Suprapubic skin (tissue), 4 donors: ENCODE data around the gene SNRPB2. TPM values are rescaled to one million over a fixed set of nuclear protein-coding genes. Genes with fewer than 3 reads are reported as not detected.

Experiments used
- DNase-seq, 2 donors: peaks; one replicate each; pipeline ENCODE4 v3.0.0-alpha.2; 2019; ENCODE audit warnings: low spot score in 2 of 2
- H3K27ac ChIP-seq: fragments of 200-600 bp; sonication (generic); one replicate; pipeline ENCODE4 v1.5.1; 2019
- H3K27me3 ChIP-seq: fragments of 200-600 bp; sonication (generic); one replicate; pipeline ENCODE4 v1.5.1; 2019
- H3K36me3 ChIP-seq: fragments of 200-600 bp; sonication (generic); one replicate; pipeline ENCODE4 v1.5.1; 2019
- H3K4me1 ChIP-seq: fragments of 200-600 bp; sonication (generic); one replicate; pipeline ENCODE4 v1.5.1; 2019
- H3K4me3 ChIP-seq: fragments of 200-600 bp; sonication (generic); one replicate; pipeline ENCODE4 v1.5.1; 2019; ENCODE audit warnings: mild to moderate bottlenecking
- H3K9me3 ChIP-seq: fragments of 200-600 bp; sonication (generic); one replicate; pipeline ENCODE4 v1.5.1; 2019
- EP300 ChIP-seq: sonication (generic); formaldehyde crosslinking; IDR thresholded peaks from one replicate; pipeline ENCODE4 v1.6.1; 2017; ENCODE audit warnings: antibody characterized with exemption
- POLR2A ChIP-seq, 2 donors: fragments of 450-650 bp; IDR thresholded peaks; one replicate each; pipeline ENCODE4 v1.6.1; 2017; ENCODE audit warnings: antibody characterized with exemption in 2 of 2, mild to moderate bottlenecking in 2 of 2, moderate library complexity in 2 of 2
- POLR2AphosphoS5 ChIP-seq, 3 donors: sonication (generic); formaldehyde crosslinking; IDR thresholded peaks; one replicate each; pipeline ENCODE4 v1.6.1; 2017; ENCODE audit warnings: antibody characterized with exemption in 3 of 3
- WGBS: methylation state at CpG from one replicate; pipeline ENCODE4 v1.1.5; 2018; 5-methylcytosine and 5-hydroxymethylcytosine counted together
- total RNA-seq, 4 donors: library from RNA; depleted of rRNA; stranded (reverse); fragments of >200 nt; gene quantifications; one replicate each; pipeline ENCODE4 v1.1.0, GENCODE V29; 2016
- TF ChIP-seq, protein P1 (sequence below), 2 donors: fragments of 200-600 bp in 1 of 2; fragments of 450-650 bp in 1 of 2; sonication (generic) in 1 of 2; IDR thresholded peaks; one replicate each; pipeline ENCODE4 v1.5.1; 2016 to 2019; ENCODE audit warnings: antibody characterized with exemption in 2 of 2, mild to moderate bottlenecking in 1 of 2, moderate library complexity in 1 of 2

The SNRPB2 gene
- total RNA-seq, 4 donors from 2014 or later: 14.1 to 26.9 (median 17.8) TPM

DNA sequence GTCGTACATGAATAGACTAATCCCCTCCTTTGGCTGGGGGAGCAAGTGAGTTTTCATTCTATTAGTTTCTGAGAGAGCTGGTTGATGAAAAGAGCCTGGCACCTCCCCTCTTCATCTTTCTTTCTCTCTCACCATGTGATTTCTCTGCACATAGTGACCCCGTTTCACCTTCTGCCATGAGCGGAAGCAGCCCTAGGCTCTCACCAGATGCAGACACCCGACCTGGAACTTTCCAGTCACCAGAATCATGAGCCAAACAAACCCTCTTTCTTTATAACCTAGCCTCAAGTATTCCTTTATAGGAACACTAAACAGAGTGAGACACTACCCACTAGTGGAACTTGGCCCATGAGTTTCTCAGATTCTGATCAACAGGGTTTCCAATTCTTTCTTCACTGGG lies 34.7 kb downstream of the SNRPB2 start:
- WGBS: 36% methylated on average over 4 of the region's 4 CpGs
- Histone ChIP-seq H3K27me3 (peaks cover 7% of the 10 kb centered on the region), H3K4me1 (peaks cover 5% of the 10 kb centered on the region), H3K36me3 (no peaks in the 10 kb centered on the region), H3K27ac (no peak overlapping the region), H3K4me3 (no peak overlapping the region), H3K9me3 (no peaks in the 10 kb centered on the region)
- DNase-seq: no peak
- no peak for TF ChIP-seq POLR2AphosphoS5 (IDR thresholded peaks at IDR 0.05)
- TF ChIP-seq, protein P1, sequence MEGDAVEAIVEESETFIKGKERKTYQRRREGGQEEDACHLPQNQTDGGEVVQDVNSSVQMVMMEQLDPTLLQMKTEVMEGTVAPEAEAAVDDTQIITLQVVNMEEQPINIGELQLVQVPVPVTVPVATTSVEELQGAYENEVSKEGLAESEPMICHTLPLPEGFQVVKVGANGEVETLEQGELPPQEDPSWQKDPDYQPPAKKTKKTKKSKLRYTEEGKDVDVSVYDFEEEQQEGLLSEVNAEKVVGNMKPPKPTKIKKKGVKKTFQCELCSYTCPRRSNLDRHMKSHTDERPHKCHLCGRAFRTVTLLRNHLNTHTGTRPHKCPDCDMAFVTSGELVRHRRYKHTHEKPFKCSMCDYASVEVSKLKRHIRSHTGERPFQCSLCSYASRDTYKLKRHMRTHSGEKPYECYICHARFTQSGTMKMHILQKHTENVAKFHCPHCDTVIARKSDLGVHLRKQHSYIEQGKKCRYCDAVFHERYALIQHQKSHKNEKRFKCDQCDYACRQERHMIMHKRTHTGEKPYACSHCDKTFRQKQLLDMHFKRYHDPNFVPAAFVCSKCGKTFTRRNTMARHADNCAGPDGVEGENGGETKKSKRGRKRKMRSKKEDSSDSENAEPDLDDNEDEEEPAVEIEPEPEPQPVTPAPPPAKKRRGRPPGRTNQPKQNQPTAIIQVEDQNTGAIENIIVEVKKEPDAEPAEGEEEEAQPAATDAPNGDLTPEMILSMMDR (IDR thresholded peaks at IDR 0.05): no peak
- no peak for TF ChIP-seq POLR2A (IDR thresholded peaks at IDR 0.05)
- TF ChIP-seq EP300: no peak

DNA sequence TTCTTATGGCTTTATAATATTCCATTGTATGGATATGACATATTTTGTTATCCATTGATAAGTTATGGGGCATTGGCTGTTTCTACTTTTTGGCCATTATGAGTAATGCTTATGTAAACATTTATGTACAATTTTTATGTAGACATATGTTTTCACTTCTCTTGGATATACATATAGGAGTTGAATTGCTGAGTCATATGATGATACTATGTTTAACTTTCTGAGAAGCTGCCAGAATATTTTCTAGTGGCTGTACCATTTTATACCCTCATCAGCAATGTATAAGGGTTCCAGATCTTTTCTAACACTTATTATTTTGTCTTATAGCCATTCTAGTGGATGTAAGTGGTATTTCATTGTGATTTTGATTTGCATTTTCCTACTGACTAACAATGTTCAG lies 41.4 kb downstream of the SNRPB2 start:
- Histone ChIP-seq H3K4me1 (no peaks in the 10 kb centered on the region), H3K36me3 (no peaks in the 10 kb centered on the region), H3K4me3 (no peak overlapping the region), H3K27ac (no peak overlapping the region), H3K9me3 (peaks cover 4% of the 10 kb centered on the region), H3K27me3 (no peaks in the 10 kb centered on the region)
- DNase-seq: no peak
- no peak for TF ChIP-seq POLR2AphosphoS5 (IDR thresholded peaks at IDR 0.05)
- TF ChIP-seq, protein P1 (IDR thresholded peaks at IDR 0.05): no peak
- TF ChIP-seq POLR2A (IDR thresholded peaks at IDR 0.05): no peak

DNA sequence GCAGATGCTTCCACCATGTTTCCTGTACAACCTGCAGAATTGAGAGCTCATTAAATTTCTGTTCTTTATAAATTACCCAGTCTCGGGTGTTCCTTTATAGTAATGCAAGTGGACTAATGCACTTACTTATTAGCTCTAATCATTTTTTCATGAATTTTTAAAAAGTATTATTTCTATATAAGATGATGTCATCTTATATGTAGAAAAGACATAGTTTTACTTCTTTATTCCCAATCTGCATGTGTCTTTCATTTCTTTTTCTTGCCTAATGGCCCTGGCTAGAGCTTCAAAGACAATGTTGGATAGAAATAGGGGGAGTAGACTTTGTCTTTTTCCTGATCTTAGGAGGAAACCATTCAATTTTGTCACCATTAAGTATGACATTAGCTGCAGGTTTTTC lies 46.1 kb downstream of the SNRPB2 start:
- WGBS: 82% methylated on average over 1 of the region's 1 CpG
- no peaks in the 10 kb centered on the region for H3K27me3 ChIP-seq
- no peaks in the 10 kb centered on the region for H3K36me3 ChIP-seq
- peaks cover 4% of the 10 kb centered on the region for H3K9me3 ChIP-seq
- no peak overlapping the region for H3K4me3 ChIP-seq
- no peak overlapping the region for H3K27ac ChIP-seq
- H3K4me1 ChIP-seq: no peaks in the 10 kb centered on the region
- no peak for TF ChIP-seq POLR2A (IDR thresholded peaks at IDR 0.05)
- TF ChIP-seq EP300: no peak
- TF ChIP-seq, protein P1 (IDR thresholded peaks at IDR 0.05): no peak
- TF ChIP-seq POLR2AphosphoS5 (IDR thresholded peaks at IDR 0.05): no peak
- DNase-seq: no peak

DNA sequence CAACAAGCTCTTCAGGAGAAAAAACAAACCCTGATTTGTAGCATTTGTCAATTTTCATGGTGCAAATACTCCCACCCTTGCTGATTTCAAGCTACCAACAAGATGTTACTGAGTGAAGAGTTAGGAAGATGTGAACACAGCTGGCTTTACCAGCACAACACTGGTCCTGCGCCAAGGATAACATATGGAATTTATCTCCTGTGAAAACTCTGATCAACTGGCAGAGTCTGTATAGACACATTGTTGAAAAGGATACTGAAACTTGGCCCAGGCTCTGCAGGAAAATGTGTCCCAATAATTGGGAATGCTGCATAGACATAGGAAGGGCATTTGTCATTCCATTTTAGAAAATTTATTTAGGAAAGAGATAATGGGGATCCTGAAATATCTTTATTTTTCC lies 47.3 kb downstream of the SNRPB2 start:
- TF ChIP-seq POLR2AphosphoS5 (IDR thresholded peaks at IDR 0.05) (no peak), POLR2A (IDR thresholded peaks at IDR 0.05) (no peak), EP300 (no peak)
- TF ChIP-seq, protein P1 (IDR thresholded peaks at IDR 0.05): no peak
- H3K27me3 ChIP-seq: no peaks in the 10 kb centered on the region
- no peak overlapping the region for H3K4me3 ChIP-seq
- DNase-seq: no peak
- peaks cover 7% of the 10 kb centered on the region for H3K9me3 ChIP-seq
- H3K4me1 ChIP-seq: no peaks in the 10 kb centered on the region
- H3K36me3 ChIP-seq: no peaks in the 10 kb centered on the region
- WGBS: 65% methylated on average over 1 of the region's 1 CpG
- H3K27ac ChIP-seq: no peak overlapping the region

DNA sequence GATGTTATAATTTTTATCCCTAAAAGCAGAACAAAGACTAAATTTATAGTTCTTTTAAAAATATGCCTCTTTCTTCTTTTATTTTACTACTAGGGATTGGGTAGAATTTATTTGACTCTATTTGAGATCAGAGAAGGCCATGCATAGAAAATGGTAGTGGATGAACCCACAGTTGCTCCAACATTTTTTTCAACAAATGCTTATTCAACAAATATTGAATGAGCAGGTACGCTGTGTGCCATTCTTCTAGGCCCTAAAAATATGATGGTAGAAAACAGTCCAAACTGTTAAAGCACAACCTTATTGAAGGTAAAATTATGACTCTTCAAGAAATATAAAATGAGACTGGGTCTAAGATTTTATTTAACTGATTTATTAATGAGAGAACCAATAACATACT lies 48.3 kb downstream of the SNRPB2 start:
- TF ChIP-seq, protein P1 (IDR thresholded peaks at IDR 0.05): no peak
- TF ChIP-seq POLR2A (IDR thresholded peaks at IDR 0.05) (no peak), EP300 (no peak), POLR2AphosphoS5 (IDR thresholded peaks at IDR 0.05) (no peak)
- 93% methylated on average over 1 of the region's 1 CpG for WGBS
- H3K27me3 ChIP-seq: no peaks in the 10 kb centered on the region
- no peak for DNase-seq
- H3K36me3 ChIP-seq: no peaks in the 10 kb centered on the region
- peaks cover 10% of the 10 kb centered on the region for H3K9me3 ChIP-seq
- no peak overlapping the region for H3K4me3 ChIP-seq
- no peak overlapping the region for H3K27ac ChIP-seq
- no peaks in the 10 kb centered on the region for H3K4me1 ChIP-seq
